ENCODE data around the gene ZDHHC16.
"Not testable (repeated sequence)": the region's sequence is repeated elsewhere in the genome, so short reads cannot be mapped to it uniquely, and the experiment has no call there.

The ZDHHC16 gene

GRCh38 chr10:97408496-97408992, 37.4 kb upstream of the ZDHHC16 start:
- Histone ChIP-seq H3K9me3 (ENCODE audit: control insufficient read depth in 5 of 5, low read length in 5 of 5) (no peaks in the 10 kb centered on the region), H3K4me3 (ENCODE audit: low read depth in 1 of 5, low read length in 5 of 5) (no peak overlapping the region), H3K27ac (ENCODE audit: low read depth, low read length) (no peak overlapping the region), H3K9ac (ENCODE audit: low read length in 5 of 5) (no peak overlapping the region), H3K36me3 (ENCODE audit: control insufficient read depth in 5 of 5, insufficient read depth in 5 of 5, low read length in 5 of 5) (no peaks in the 10 kb centered on the region), H3K4me1 (ENCODE audit: control insufficient read depth in 5 of 5, insufficient read depth in 5 of 5, low read length in 5 of 5) (peaks cover 4 to 18% (median 8%) of the 10 kb centered on the region in 5 donors), H3K27me3 (ENCODE audit: control insufficient read depth in 5 of 5, insufficient read depth in 4 of 5, low read length in 5 of 5) (no peaks in the 10 kb centered on the region)

- Histone ChIP-seq H3K9ac (ENCODE audit: low read length in 5 of 5) (no peak overlapping the region), H3K4me1 (ENCODE audit: control insufficient read depth in 5 of 5, insufficient read depth in 5 of 5, low read length in 5 of 5) (peaks cover 4 to 12% (median 8%) of the 10 kb centered on the region in 5 donors), H3K4me3 (ENCODE audit: low read depth in 1 of 5, low read length in 5 of 5) (no peak overlapping the region), H3K36me3 (ENCODE audit: control insufficient read depth in 5 of 5, insufficient read depth in 5 of 5, low read length in 5 of 5) (no peaks in the 10 kb centered on the region), H3K27ac (ENCODE audit: low read depth, low read length) (no peak overlapping the region), H3K9me3 (ENCODE audit: control insufficient read depth in 5 of 5, low read length in 5 of 5) (no peaks in the 10 kb centered on the region), H3K27me3 (ENCODE audit: control insufficient read depth in 5 of 5, insufficient read depth in 4 of 5, low read length in 5 of 5) (no peaks in the 10 kb centered on the region)
Measured at GRCh38 chr10:97411406-97411805, 34.6 kb upstream of the ZDHHC16 start.

GRCh38 chr10:97412891-97413304, 33.1 kb upstream of the ZDHHC16 start:
- H3K4me1 ChIP-seq (ENCODE audit: control insufficient read depth in 5 of 5, insufficient read depth in 5 of 5, low read length in 5 of 5), result peaks cover 0 to 1% (median 0%) of the 10 kb centered on the region in 5 donors
- H3K36me3 ChIP-seq (ENCODE audit: control insufficient read depth in 5 of 5, insufficient read depth in 5 of 5, low read length in 5 of 5), result no peaks in the 10 kb centered on the region
- H3K9me3 ChIP-seq (ENCODE audit: control insufficient read depth in 5 of 5, low read length in 5 of 5), result no peaks in the 10 kb centered on the region
- H3K27me3 ChIP-seq (ENCODE audit: control insufficient read depth in 5 of 5, insufficient read depth in 4 of 5, low read length in 5 of 5), result no peaks in the 10 kb centered on the region
- no peak overlapping the region for H3K27ac ChIP-seq (ENCODE audit: low read depth, low read length)
- H3K9ac ChIP-seq (ENCODE audit: low read length in 5 of 5), result no peak overlapping the region
- no peak overlapping the region for H3K4me3 ChIP-seq (ENCODE audit: low read depth in 1 of 5, low read length in 5 of 5)

DNA sequence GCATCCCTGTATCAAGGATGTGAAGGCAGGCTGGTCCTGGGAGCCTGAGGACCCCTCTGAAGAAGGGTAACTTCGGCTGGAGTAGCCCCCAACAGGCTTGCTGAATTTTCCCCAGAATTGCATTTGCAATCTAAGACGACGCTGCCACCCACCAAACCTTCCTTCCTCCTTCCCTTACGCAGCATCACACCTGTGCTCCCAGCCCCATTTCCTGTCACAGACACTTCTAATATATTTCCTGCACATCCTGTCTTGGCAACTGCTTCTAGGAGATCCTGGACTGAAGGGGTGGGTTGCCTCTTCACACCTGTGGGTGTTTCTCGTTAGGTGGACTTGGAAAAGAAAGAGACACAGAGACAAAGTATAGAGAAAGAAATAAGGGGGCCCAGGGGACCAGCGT, 29.4 kb upstream of the ZDHHC16 start:
- H3K4me1 ChIP-seq (ENCODE audit: control insufficient read depth in 5 of 5, insufficient read depth in 5 of 5, low read length in 5 of 5), result peaks cover 1 to 8% (median 4%) of the 10 kb centered on the region in 5 donors
- no peak overlapping the region for H3K4me3 ChIP-seq (ENCODE audit: low read depth in 1 of 5, low read length in 5 of 5)
- no peak overlapping the region for H3K9ac ChIP-seq (ENCODE audit: low read length in 5 of 5)
- H3K36me3 ChIP-seq (ENCODE audit: control insufficient read depth in 5 of 5, insufficient read depth in 5 of 5, low read length in 5 of 5), result no peaks in the 10 kb centered on the region
- no peaks in the 10 kb centered on the region for H3K9me3 ChIP-seq (ENCODE audit: control insufficient read depth in 5 of 5, low read length in 5 of 5)
- no peaks in the 10 kb centered on the region for H3K27me3 ChIP-seq (ENCODE audit: control insufficient read depth in 5 of 5, insufficient read depth in 4 of 5, low read length in 5 of 5)
- no peak overlapping the region for H3K27ac ChIP-seq (ENCODE audit: low read depth, low read length)

GRCh38 chr10:97423757-97424098, 22.2 kb upstream of the ZDHHC16 start:
- peaks cover 11 to 38% (median 34%) of the 10 kb centered on the region in 5 donors for H3K4me1 ChIP-seq (ENCODE audit: control insufficient read depth in 5 of 5, insufficient read depth in 5 of 5, low read length in 5 of 5)
- not testable (repeated sequence) for H3K36me3 ChIP-seq (ENCODE audit: control insufficient read depth in 5 of 5, insufficient read depth in 5 of 5, low read length in 5 of 5); H3K27me3 ChIP-seq (ENCODE audit: control insufficient read depth in 5 of 5, insufficient read depth in 4 of 5, low read length in 5 of 5); H3K4me3 ChIP-seq (ENCODE audit: low read depth in 1 of 5, low read length in 5 of 5); H3K9ac ChIP-seq (ENCODE audit: low read length in 5 of 5); H3K9me3 ChIP-seq (ENCODE audit: control insufficient read depth in 5 of 5, low read length in 5 of 5); H3K27ac ChIP-seq (ENCODE audit: low read depth, low read length)

GRCh38 chr10:97425964-97426775, 19.8 kb upstream of the ZDHHC16 start, which contains the start of gene PGAM1:
TSS of gene PGAM1 (plus strand) at chr10:97426191. CDS start at chr10:97426308, 117 bp downstream.
- peaks cover 11 to 38% (median 33%) of the 10 kb centered on the region in 5 donors for H3K4me1 ChIP-seq (ENCODE audit: control insufficient read depth in 5 of 5, insufficient read depth in 5 of 5, low read length in 5 of 5)
- H3K9me3 ChIP-seq (ENCODE audit: control insufficient read depth in 5 of 5, low read length in 5 of 5), result no peaks in the 10 kb centered on the region
- H3K36me3 ChIP-seq (ENCODE audit: control insufficient read depth in 5 of 5, insufficient read depth in 5 of 5, low read length in 5 of 5), result peaks cover 6 to 12% (median 11%) of the 10 kb centered on the region in 5 donors
- H3K9ac ChIP-seq (ENCODE audit: low read length in 5 of 5), result peak within 1 kb of the TSS; percentile 76 to 88 (median 86)
- peak within 1 kb of the TSS; percentile 83 to 97 (median 91) for H3K4me3 ChIP-seq (ENCODE audit: low read depth in 1 of 5, low read length in 5 of 5)
- H3K27ac ChIP-seq (ENCODE audit: low read depth, low read length), result peak within 1 kb of the TSS; percentile 84
- H3K27me3 ChIP-seq (ENCODE audit: control insufficient read depth in 5 of 5, insufficient read depth in 4 of 5, low read length in 5 of 5), result no peaks in the 10 kb centered on the region

DNA sequence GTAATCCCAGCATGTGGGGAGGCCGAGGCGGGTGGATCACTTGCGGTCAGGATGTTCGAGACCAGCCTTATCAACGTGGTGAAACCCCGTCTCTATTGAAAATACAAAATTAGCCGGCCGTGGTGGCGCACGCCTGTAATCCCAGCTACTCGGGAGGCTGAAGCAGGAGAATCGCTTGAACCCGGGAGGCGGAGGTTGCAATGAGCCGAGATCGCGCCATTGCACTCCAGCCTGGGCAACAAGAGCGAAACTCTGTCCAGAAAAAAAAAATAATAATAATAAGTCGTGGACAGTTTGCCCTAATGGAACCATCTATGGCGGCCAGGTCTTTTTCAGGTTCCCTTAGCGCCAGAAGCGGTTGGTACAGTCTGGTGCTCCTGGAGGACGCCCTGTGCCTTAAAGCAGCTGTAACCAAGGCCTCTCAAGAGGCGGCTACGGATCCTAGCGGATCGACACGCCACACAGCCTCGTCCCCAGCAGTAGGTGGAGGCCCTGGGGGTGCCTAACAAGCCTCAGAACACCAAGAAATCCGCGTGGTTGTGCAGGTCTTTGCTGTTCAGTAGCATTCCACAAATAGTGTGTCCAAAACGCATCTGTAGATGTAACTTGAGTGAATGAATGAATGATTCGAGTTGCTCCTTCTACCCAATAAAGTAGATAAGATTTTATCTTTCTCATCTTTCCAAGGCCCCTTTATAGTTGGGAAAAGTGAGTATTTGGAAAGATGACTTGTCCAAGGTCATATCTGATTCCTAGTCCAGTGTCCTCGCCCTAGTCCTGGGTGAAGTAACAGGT, 19.0 kb upstream of the ZDHHC16 start:
- Histone ChIP-seq H3K4me1 (ENCODE audit: control insufficient read depth in 5 of 5, insufficient read depth in 5 of 5, low read length in 5 of 5) (peaks cover 11 to 38% (median 33%) of the 10 kb centered on the region in 5 donors), H3K27me3 (ENCODE audit: control insufficient read depth in 5 of 5, insufficient read depth in 4 of 5, low read length in 5 of 5) (no peaks in the 10 kb centered on the region), H3K9ac (ENCODE audit: low read length in 5 of 5) (peak overlapping the region in 4 of 5 donors; percentile 74 to 88 (median 86)), H3K27ac (ENCODE audit: low read depth, low read length) (peak overlapping the region; percentile 69), H3K4me3 (ENCODE audit: low read depth in 1 of 5, low read length in 5 of 5) (peak overlapping the region; percentile 64 to 97 (median 91)), H3K9me3 (ENCODE audit: control insufficient read depth in 5 of 5, low read length in 5 of 5) (no peaks in the 10 kb centered on the region), H3K36me3 (ENCODE audit: control insufficient read depth in 5 of 5, insufficient read depth in 5 of 5, low read length in 5 of 5) (peaks cover 8 to 20% (median 19%) of the 10 kb centered on the region in 5 donors)

DNA sequence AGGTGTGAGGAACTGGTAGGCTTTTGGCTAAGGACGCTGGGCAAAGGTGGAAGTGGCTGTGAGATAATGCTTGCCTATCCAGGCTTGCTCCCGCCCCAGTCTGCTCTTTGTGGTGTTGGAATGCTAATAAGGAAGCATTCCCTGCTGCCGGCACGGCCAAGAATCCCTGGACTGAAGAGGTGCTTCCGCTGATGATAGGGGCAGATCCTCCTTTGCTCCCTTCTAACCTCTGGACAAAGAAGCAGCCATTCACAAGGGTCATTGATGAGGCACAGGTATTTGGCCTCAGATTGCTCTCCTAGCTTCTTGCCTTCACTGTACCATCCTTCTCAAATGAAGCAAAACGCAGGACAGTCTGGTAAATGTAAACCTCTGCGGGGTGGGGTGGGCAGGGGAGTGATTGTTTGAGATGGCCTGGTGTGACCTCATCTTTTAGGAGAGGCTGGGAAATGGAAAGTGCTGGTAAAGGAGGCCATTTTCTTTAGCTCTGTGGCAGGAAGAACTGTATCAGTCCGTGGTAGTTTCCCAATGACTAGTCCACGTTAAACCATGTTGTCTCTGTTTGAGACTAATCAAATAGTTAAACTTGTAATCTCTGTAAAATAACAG, 18.3 kb upstream of the ZDHHC16 start:
- Histone ChIP-seq H3K4me1 (ENCODE audit: control insufficient read depth in 5 of 5, insufficient read depth in 5 of 5, low read length in 5 of 5) (peaks cover 11 to 38% (median 33%) of the 10 kb centered on the region in 5 donors), H3K9me3 (ENCODE audit: control insufficient read depth in 5 of 5, low read length in 5 of 5) (no peaks in the 10 kb centered on the region), H3K27me3 (ENCODE audit: control insufficient read depth in 5 of 5, insufficient read depth in 4 of 5, low read length in 5 of 5) (no peaks in the 10 kb centered on the region), H3K36me3 (ENCODE audit: control insufficient read depth in 5 of 5, insufficient read depth in 5 of 5, low read length in 5 of 5) (peaks cover 8 to 24% (median 22%) of the 10 kb centered on the region in 5 donors), H3K9ac (ENCODE audit: low read length in 5 of 5) (peak overlapping the region in 3 of 5 donors; percentile 30 to 71 (median 51)), H3K27ac (ENCODE audit: low read depth, low read length) (peak overlapping the region; percentile 57), H3K4me3 (ENCODE audit: low read depth in 1 of 5, low read length in 5 of 5) (peak overlapping the region; percentile 64 to 97 (median 91))

DNA sequence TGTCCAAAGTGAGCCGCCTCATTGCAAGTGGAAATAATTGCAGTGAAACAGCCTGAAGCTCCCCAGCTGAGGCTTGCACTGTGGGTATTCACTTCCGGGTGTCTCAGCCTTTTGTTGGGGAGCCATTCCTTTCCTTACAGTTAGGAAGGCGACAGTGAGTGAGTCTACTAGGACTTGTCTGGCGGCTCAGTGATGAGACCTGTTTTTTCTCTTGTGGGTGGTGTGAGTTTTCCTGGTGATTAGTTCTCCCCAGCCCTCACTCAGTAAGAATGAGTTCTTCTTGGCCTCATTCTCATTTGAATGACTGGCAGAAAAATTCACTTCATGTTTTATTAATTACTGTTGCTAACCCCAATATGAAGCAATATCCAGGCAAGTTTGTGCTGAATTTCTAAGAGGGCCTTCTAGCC, 17.4 kb upstream of the ZDHHC16 start:
- H3K27me3 ChIP-seq (ENCODE audit: control insufficient read depth in 5 of 5, insufficient read depth in 4 of 5, low read length in 5 of 5), result no peaks in the 10 kb centered on the region
- peaks cover 8 to 28% (median 26%) of the 10 kb centered on the region in 5 donors for H3K36me3 ChIP-seq (ENCODE audit: control insufficient read depth in 5 of 5, insufficient read depth in 5 of 5, low read length in 5 of 5)
- H3K9me3 ChIP-seq (ENCODE audit: control insufficient read depth in 5 of 5, low read length in 5 of 5), result no peaks in the 10 kb centered on the region
- peak overlapping the region; percentile 33 for H3K27ac ChIP-seq (ENCODE audit: low read depth, low read length)
- no peak overlapping the region for H3K4me3 ChIP-seq (ENCODE audit: low read depth in 1 of 5, low read length in 5 of 5)
- H3K9ac ChIP-seq (ENCODE audit: low read length in 5 of 5), result peak overlapping the region in 2 of 5 donors; percentile 48 to 56
- peaks cover 11 to 38% (median 33%) of the 10 kb centered on the region in 5 donors for H3K4me1 ChIP-seq (ENCODE audit: control insufficient read depth in 5 of 5, insufficient read depth in 5 of 5, low read length in 5 of 5)

Measured in subcutaneous abdominal adipose tissue (tissue), 5 donors.